ENCODE measurements around the gene TTC1. TPM values are rescaled to one million over a fixed set of nuclear protein-coding genes. Genes with fewer than 3 reads are reported as not detected.
"Not testable (repeated sequence)": the region's sequence is repeated elsewhere in the genome, so short reads cannot be mapped to it uniquely, and the experiment has no call there.

Gene TTC1
- polyA plus RNA-seq, 1 of the 3 experiments (the other 2 are of a cell fraction): 37.0 TPM

DNA sequence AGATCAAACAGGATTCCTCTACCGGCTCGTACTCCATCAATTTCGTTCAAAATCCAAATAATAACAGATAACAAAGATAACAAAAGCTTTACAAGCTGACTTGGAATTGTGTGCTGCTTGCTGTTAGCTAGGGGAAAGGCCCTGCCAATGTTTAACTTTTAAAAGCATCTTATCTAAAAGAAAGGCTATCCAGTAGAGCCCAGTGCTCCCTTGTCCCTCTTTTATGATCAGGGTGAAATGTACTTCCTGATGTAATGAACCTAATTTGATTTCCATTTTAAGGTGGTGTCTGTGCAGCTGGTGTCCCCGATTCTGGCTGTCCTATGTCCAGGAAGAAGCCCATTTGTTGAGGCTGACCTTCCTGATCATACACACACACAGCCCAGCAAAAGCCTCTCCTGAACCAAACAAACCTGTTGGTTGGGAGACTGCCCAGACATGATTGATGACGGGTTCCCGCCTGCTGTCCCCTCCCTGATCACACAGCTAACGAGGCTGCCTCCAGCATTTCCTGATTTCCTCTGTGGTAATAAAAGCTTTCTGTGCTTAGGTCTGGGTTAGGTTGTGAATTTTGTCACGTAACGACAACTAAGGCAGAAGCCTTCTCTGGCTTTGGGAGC lies 56.2 kb downstream of the TTC1 start:
- Histone ChIP-seq H3K9me2 (no peaks in the 10 kb centered on the region), H3K79me2 (ENCODE audit: insufficient read depth) (no peaks in the 10 kb centered on the region), H3K4me1 (ENCODE audit: control insufficient read depth in 1 of 2, insufficient read depth in 2 of 2, low read depth in 1 of 2, low read length in 1 of 2) (peaks cover 0 to 19% of the 10 kb centered on the region in 2 experiments; a peak in 2 of 4 replicates), H3K9me3 (no peaks in the 10 kb centered on the region), H3K27me3 (ENCODE audit: insufficient read depth) (no peaks in the 10 kb centered on the region), H3K9ac (no peak overlapping the region), H3K36me3 (replicated peaks in 1 of 2; ENCODE audit: control insufficient read depth in 1 of 2, insufficient read depth in 2 of 2, low read length in 1 of 2) (peaks cover 26 to 47% of the 10 kb centered on the region in 2 experiments), H3K4me2 (no peak overlapping the region), H2AFZ (ENCODE audit: low read depth) (no peak overlapping the region), H3K27ac (ENCODE audit: low read depth in 2 of 2, low read length in 1 of 2) (peak overlapping the region in 1 of 2 experiments; percentile 75; a peak in 2 of 4 replicates), H3K4me3 (ENCODE audit: low read depth in 2 of 2, low read length in 1 of 2) (no peak overlapping the region), H4K20me1 (ENCODE audit: insufficient read depth) (no peaks in the 10 kb centered on the region), H3F3A (replicated peaks; ENCODE audit: insufficient read depth) (peaks cover 6% of the 10 kb centered on the region)
- ChIA-PET CTCF (interaction anchor here (0.9 to 2.7 kb wide), 4 partner anchors 16 to 326 kb away, joined by 4 to 10 read pairs (median 7); no protein-coding TSS in a partner anchor), POLR2A (interaction anchor here (0.6 kb wide), 1 partner anchor 98 kb away, joined by 4 read pairs; no protein-coding TSS in a partner anchor)
- DNase-seq: peak; percentile 23
- TF ChIP-seq GABPA (IDR thresholded peaks at IDR 0.05; ENCODE audit: low read depth) (no peak), FOSL2 (IDR thresholded peaks at IDR 0.05; ENCODE audit: borderline replicate concordance, low read depth) (no peak), SIN3A (IDR thresholded peaks at IDR 0.05; ENCODE audit: borderline replicate concordance, low read depth, low read length) (no peak)
- TF ChIP-seq, protein P1, sequence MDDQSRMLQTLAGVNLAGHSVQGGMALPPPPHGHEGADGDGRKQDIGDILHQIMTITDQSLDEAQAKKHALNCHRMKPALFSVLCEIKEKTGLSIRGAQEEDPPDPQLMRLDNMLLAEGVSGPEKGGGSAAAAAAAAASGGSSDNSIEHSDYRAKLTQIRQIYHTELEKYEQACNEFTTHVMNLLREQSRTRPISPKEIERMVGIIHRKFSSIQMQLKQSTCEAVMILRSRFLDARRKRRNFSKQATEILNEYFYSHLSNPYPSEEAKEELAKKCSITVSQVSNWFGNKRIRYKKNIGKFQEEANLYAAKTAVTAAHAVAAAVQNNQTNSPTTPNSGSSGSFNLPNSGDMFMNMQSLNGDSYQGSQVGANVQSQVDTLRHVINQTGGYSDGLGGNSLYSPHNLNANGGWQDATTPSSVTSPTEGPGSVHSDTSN (IDR thresholded peaks at IDR 0.05): no peak
- 88% methylated on average over 9 of the region's 9 CpGs for WGBS (ENCODE audit: low lambda C conversion rate)

DNA sequence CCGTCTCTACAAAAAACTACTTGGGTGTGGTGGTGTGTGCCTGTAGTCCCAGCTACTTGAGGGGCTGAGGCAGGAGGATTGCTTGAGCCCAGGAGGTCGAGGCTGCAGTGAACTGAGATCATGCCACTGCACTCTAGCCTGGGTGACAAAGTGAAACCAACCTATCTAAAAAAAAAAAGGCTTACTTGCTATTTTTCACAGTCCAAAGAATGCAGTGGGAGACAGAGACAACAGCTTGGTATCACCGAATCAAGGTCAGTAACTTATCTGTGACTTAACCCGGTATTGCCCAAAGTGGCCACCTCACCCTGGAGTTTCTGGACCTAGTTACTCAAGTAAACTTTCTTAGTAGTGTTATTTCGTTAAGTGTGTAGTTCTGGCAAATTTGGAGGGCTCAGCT lies 60.2 kb downstream of the TTC1 start:
- ChIA-PET CTCF (interaction anchor here (1.0 to 2.2 kb wide), 2 partner anchors 322 to 370 kb away, joined by 3 to 7 read pairs; no protein-coding TSS in a partner anchor), POLR2A (interaction anchor here (0.6 kb wide), 1 partner anchor 40 kb away, joined by 3 read pairs; no protein-coding TSS in a partner anchor)
- not testable (repeated sequence) for H3K27ac ChIP-seq (ENCODE audit: low read depth in 2 of 2, low read length in 1 of 2); H3K9ac ChIP-seq; H3K4me3 ChIP-seq (ENCODE audit: low read depth in 2 of 2, low read length in 1 of 2); H3K9me2 ChIP-seq; H2AFZ ChIP-seq (ENCODE audit: low read depth); DNase-seq; H3K9me3 ChIP-seq; H3K4me2 ChIP-seq; H3K27me3 ChIP-seq (ENCODE audit: insufficient read depth); H3K79me2 ChIP-seq (ENCODE audit: insufficient read depth); H4K20me1 ChIP-seq (ENCODE audit: insufficient read depth)
- H3K4me1 ChIP-seq (ENCODE audit: control insufficient read depth in 1 of 2, insufficient read depth in 2 of 2, low read depth in 1 of 2, low read length in 1 of 2): peaks cover 0 to 16% of the 10 kb centered on the region in 2 experiments; a peak in 2 of 4 replicates
- H3K36me3 ChIP-seq (replicated peaks in 1 of 2; ENCODE audit: control insufficient read depth in 1 of 2, insufficient read depth in 2 of 2, low read length in 1 of 2): peaks cover 21 to 33% of the 10 kb centered on the region in 2 experiments
- 92% methylated on average over 4 of the region's 5 CpGs for WGBS (ENCODE audit: low lambda C conversion rate)
- H3F3A ChIP-seq (replicated peaks; ENCODE audit: insufficient read depth): peaks cover 13% of the 10 kb centered on the region

DNA sequence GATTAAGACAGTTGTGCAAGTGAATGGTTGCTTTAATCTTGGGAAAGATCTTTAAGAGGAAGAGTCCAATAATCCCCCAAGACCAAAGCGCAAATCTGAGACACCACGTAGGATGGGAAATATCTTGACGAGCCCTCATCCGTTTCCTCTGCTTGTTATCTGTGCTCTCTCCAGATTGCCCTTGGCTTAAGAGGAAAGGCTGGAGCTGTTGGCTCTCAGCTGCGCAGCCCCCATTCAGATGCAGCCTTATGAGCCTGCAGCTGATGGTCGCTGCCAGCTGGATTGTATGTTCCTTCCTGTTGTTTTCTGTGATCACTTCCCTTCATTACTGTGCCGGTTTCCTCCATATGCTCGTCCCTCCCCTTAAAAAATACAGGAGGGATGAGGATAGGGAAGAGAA lies 62.6 kb downstream of the TTC1 start:
- Histone ChIP-seq H3K27ac (ENCODE audit: low read depth in 2 of 2, low read length in 1 of 2) (peak overlapping the region in 1 of 2 experiments; percentile 31; a peak in 1 of 4 replicates), H3K4me3 (ENCODE audit: low read depth in 2 of 2, low read length in 1 of 2) (no peak overlapping the region), H3K9ac (no peak overlapping the region), H3K9me2 (no peaks in the 10 kb centered on the region), H3K36me3 (replicated peaks in 1 of 2; ENCODE audit: control insufficient read depth in 1 of 2, insufficient read depth in 2 of 2, low read length in 1 of 2) (peaks cover 4 to 21% of the 10 kb centered on the region in 2 experiments), H3K27me3 (ENCODE audit: insufficient read depth) (no peaks in the 10 kb centered on the region), H3K4me2 (no peak overlapping the region), H4K20me1 (ENCODE audit: insufficient read depth) (no peaks in the 10 kb centered on the region), H3K4me1 (ENCODE audit: control insufficient read depth in 1 of 2, insufficient read depth in 2 of 2, low read depth in 1 of 2, low read length in 1 of 2) (peaks cover 0 to 3% of the 10 kb centered on the region in 2 experiments; a peak in 1 of 4 replicates), H2AFZ (ENCODE audit: low read depth) (no peak overlapping the region), H3K9me3 (no peaks in the 10 kb centered on the region), H3K79me2 (ENCODE audit: insufficient read depth) (no peaks in the 10 kb centered on the region), H3F3A (replicated peaks; ENCODE audit: insufficient read depth) (peaks cover 7% of the 10 kb centered on the region)
- TF ChIP-seq EP300 (IDR thresholded peaks at IDR 0.05; ENCODE audit: borderline replicate concordance in 1 of 2, low read depth in 1 of 2, low read length in 1 of 2): no peak
- TF ChIP-seq RXRA (IDR thresholded peaks at IDR 0.05; ENCODE audit: borderline replicate concordance, low read depth): no peak
- TF ChIP-seq MXI1 (IDR thresholded peaks at IDR 0.05; ENCODE audit: low read depth, low read length): no peak
- TF ChIP-seq, protein P2, sequence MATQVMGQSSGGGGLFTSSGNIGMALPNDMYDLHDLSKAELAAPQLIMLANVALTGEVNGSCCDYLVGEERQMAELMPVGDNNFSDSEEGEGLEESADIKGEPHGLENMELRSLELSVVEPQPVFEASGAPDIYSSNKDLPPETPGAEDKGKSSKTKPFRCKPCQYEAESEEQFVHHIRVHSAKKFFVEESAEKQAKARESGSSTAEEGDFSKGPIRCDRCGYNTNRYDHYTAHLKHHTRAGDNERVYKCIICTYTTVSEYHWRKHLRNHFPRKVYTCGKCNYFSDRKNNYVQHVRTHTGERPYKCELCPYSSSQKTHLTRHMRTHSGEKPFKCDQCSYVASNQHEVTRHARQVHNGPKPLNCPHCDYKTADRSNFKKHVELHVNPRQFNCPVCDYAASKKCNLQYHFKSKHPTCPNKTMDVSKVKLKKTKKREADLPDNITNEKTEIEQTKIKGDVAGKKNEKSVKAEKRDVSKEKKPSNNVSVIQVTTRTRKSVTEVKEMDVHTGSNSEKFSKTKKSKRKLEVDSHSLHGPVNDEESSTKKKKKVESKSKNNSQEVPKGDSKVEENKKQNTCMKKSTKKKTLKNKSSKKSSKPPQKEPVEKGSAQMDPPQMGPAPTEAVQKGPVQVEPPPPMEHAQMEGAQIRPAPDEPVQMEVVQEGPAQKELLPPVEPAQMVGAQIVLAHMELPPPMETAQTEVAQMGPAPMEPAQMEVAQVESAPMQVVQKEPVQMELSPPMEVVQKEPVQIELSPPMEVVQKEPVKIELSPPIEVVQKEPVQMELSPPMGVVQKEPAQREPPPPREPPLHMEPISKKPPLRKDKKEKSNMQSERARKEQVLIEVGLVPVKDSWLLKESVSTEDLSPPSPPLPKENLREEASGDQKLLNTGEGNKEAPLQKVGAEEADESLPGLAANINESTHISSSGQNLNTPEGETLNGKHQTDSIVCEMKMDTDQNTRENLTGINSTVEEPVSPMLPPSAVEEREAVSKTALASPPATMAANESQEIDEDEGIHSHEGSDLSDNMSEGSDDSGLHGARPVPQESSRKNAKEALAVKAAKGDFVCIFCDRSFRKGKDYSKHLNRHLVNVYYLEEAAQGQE (IDR thresholded peaks at IDR 0.05; ENCODE audit: low read depth, low read length): no peak
- TF ChIP-seq YY1 (IDR thresholded peaks at IDR 0.05; ENCODE audit: low read depth): no peak
- TF ChIP-seq, protein P3, sequence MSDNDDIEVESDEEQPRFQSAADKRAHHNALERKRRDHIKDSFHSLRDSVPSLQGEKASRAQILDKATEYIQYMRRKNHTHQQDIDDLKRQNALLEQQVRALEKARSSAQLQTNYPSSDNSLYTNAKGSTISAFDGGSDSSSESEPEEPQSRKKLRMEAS (IDR thresholded peaks at IDR 0.05; ENCODE audit: low read depth): no peak
- no peak for TF ChIP-seq ELF1 (IDR thresholded peaks at IDR 0.05)
- TF ChIP-seq, protein P4, sequence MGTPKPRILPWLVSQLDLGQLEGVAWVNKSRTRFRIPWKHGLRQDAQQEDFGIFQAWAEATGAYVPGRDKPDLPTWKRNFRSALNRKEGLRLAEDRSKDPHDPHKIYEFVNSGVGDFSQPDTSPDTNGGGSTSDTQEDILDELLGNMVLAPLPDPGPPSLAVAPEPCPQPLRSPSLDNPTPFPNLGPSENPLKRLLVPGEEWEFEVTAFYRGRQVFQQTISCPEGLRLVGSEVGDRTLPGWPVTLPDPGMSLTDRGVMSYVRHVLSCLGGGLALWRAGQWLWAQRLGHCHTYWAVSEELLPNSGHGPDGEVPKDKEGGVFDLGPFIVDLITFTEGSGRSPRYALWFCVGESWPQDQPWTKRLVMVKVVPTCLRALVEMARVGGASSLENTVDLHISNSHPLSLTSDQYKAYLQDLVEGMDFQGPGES (IDR thresholded peaks at IDR 0.05; ENCODE audit: low read depth, low read length): no peak
- no peak for TF ChIP-seq TEAD4 (IDR thresholded peaks at IDR 0.05; ENCODE audit: borderline replicate concordance, insufficient read depth)
- WGBS (ENCODE audit: low lambda C conversion rate): 93% methylated on average over 8 of the region's 8 CpGs
- CTCF ChIA-PET: interaction anchor here (0.6 to 2.9 kb wide), 6 partner anchors 10 to 319 kb away, joined by 3 to 9 read pairs (median 4); no protein-coding TSS in a partner anchor
- POLR2A ChIA-PET: no interaction called here
- peak; percentile 12 for DNase-seq

Data from SK-N-SH (cell line).